22Rv1 (cell line): ENCODE data around the gene MAGI1.

ENCODE experiments used
- ZFX ChIP-seq: fragments of 450-650 bp; IDR thresholded peaks from 2 replicates; pipeline ENCODE4 v1.6.1; 2017; ENCODE audit warnings: antibody characterized with exemption, borderline replicate concordance
- TF ChIP-seq, protein P1 (sequence below): fragments of 450-650 bp; IDR thresholded peaks from 2 replicates; pipeline ENCODE4 v1.5.1; 2017; ENCODE audit warnings: mild to moderate bottlenecking

GRCh38 chr3:65573548-65574116 is 465.1 kb downstream of the MAGI1 start:
- TF ChIP-seq, protein P1, sequence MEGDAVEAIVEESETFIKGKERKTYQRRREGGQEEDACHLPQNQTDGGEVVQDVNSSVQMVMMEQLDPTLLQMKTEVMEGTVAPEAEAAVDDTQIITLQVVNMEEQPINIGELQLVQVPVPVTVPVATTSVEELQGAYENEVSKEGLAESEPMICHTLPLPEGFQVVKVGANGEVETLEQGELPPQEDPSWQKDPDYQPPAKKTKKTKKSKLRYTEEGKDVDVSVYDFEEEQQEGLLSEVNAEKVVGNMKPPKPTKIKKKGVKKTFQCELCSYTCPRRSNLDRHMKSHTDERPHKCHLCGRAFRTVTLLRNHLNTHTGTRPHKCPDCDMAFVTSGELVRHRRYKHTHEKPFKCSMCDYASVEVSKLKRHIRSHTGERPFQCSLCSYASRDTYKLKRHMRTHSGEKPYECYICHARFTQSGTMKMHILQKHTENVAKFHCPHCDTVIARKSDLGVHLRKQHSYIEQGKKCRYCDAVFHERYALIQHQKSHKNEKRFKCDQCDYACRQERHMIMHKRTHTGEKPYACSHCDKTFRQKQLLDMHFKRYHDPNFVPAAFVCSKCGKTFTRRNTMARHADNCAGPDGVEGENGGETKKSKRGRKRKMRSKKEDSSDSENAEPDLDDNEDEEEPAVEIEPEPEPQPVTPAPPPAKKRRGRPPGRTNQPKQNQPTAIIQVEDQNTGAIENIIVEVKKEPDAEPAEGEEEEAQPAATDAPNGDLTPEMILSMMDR: no peak
- no peak for TF ChIP-seq ZFX
